MM.1S (cell line): ENCODE measurements around the gene TMEM187.

Source experiments
- DNase-seq: peaks from one replicate; pipeline ENCODE4 v3.0.0-alpha.2; 2015
- H2AFZ ChIP-seq: fragments of 300-600 bp; sonication (generic); 2 replicates; pipeline ENCODE4 v1.6.0; 2016; ENCODE audit warnings: antibody characterized with exemption, low read length
- H3F3A ChIP-seq: fragments of 300-600 bp; sonication (generic); 2 replicates; pipeline ENCODE4 v1.6.1; 2016; ENCODE audit warnings: mild to moderate bottlenecking, antibody characterized with exemption, low read length, moderate library complexity, mixed read lengths; ENCODE audit not compliant: insufficient read depth
- H3K27ac ChIP-seq: fragments of 300-600 bp; sonication (generic); 2 replicates; pipeline ENCODE4 v1.5.1; 2016; ENCODE audit warnings: mild to moderate bottlenecking, low read length
- H3K27me3 ChIP-seq: fragments of 300-600 bp; sonication (generic); replicated peaks from 2 replicates; pipeline ENCODE4 v1.6.0; 2016; ENCODE audit warnings: low read length; ENCODE audit not compliant: insufficient read depth
- H3K36me3 ChIP-seq: fragments of 300-600 bp; sonication (generic); replicated peaks from 2 replicates; pipeline ENCODE4 v1.6.1; 2016; ENCODE audit warnings: mild to moderate bottlenecking, low read length, mixed read lengths; ENCODE audit not compliant: insufficient read depth
- H3K4me1 ChIP-seq: fragments of 300-600 bp; sonication (generic); 2 replicates; pipeline ENCODE4 v1.6.1; 2016; ENCODE audit warnings: low read length, mixed read lengths
- H3K4me2 ChIP-seq: fragments of 300-600 bp; sonication (generic); 2 replicates; pipeline ENCODE4 v1.6.0; 2016; ENCODE audit warnings: low read depth, low read length
- H3K4me3 ChIP-seq: fragments of 300-600 bp; sonication (generic); 2 replicates; pipeline ENCODE4 v1.5.1; 2016; ENCODE audit warnings: low read length, mixed read lengths
- H3K79me2 ChIP-seq: fragments of 300-600 bp; sonication (generic); 2 replicates; pipeline ENCODE4 v1.6.1; 2016; ENCODE audit warnings: mixed run types, low read length, mixed read lengths
- H3K9ac ChIP-seq: fragments of 300-600 bp; sonication (generic); 2 replicates; pipeline ENCODE4 v1.6.1; 2016; ENCODE audit warnings: low read length, mixed read lengths
- H3K9me2 ChIP-seq: fragments of 300-600 bp; sonication (generic); replicated peaks from 2 replicates; pipeline ENCODE4 v1.6.1; 2016; ENCODE audit warnings: mild to moderate bottlenecking, low read length, mixed read lengths; ENCODE audit not compliant: insufficient read depth
- H3K9me3 ChIP-seq: fragments of 300-600 bp; sonication (generic); replicated peaks from 2 replicates; pipeline ENCODE4 v1.6.1; 2016; ENCODE audit warnings: mild to moderate bottlenecking, low read length, mixed read lengths; ENCODE audit not compliant: insufficient read depth
- H4K20me1 ChIP-seq: fragments of 300-600 bp; sonication (generic); 2 replicates; pipeline ENCODE4 v1.6.1; 2016; ENCODE audit warnings: mild to moderate bottlenecking, low read length, moderate library complexity, mixed read lengths; ENCODE audit not compliant: insufficient read depth
- CTCF ChIP-seq: fragments of 300-600 bp; sonication (generic); IDR thresholded peaks from 2 replicates; pipeline ENCODE4 v1.5.1; 2016; ENCODE audit warnings: antibody characterized with exemption, low read length, mixed read lengths
- EZH2 ChIP-seq: fragments of 300-600 bp; sonication (generic); optimal IDR thresholded peaks from 2 replicates; pipeline ENCODE3; 2017; ENCODE audit warnings: low read depth, mild to moderate bottlenecking, antibody characterized with exemption, low read length, mixed read lengths
- EZH2phosphoT487 ChIP-seq: fragments of 300-600 bp; sonication (generic); IDR thresholded peaks from 2 replicates; pipeline ENCODE4 v1.6.1; 2018; ENCODE audit warnings: antibody characterized with exemption, low read length

TMEM187 gene

DNA sequence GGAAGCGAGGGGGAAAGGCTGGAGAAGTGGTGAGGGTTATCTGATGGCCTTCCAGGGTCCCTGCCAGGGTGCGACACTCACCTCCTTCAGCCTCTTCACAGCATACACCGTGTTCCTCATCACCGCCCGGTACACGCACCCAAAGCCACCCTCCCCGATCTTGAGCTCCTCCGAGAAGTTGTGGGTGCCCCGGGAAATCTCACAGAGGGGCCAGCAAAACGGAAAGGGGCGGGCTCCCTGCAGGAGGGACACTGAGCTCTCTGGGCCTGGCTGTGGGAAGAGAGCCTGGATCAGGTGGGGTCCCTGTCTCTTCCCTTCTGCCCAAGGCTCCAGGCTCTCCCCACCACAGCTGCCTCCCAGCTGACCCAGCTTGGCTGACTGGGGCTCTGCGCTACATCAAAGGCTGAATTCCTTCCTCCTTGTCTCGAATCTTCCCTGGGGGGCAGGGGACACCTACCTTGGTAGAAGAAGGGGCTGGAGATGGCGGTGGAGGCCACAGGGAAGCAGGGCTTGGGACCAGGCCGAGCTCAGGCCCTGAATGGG is 46.0 kb downstream of the TMEM187 start:
- no peak overlapping the region for H2AFZ ChIP-seq
- H3K36me3 ChIP-seq: no peaks in the 10 kb centered on the region
- H3K9me2 ChIP-seq: no peaks in the 10 kb centered on the region
- peak overlapping the region; percentile 89 for H3K9ac ChIP-seq
- TF ChIP-seq EZH2 (no peak), EZH2phosphoT487 (no peak), CTCF (no peak)
- H3K9me3 ChIP-seq: no peaks in the 10 kb centered on the region
- H3K27ac ChIP-seq: peak overlapping the region; percentile 62; the same call in 1 of the 2 replicates
- no peaks in the 10 kb centered on the region for H3K27me3 ChIP-seq
- peaks cover 9% of the 10 kb centered on the region for H3K4me1 ChIP-seq
- peaks cover 9% of the 10 kb centered on the region; the same call in 1 of the 2 replicates for H3F3A ChIP-seq
- H3K4me3 ChIP-seq: peak overlapping the region; percentile 83
- peak overlapping the region; percentile 75 for H3K4me2 ChIP-seq
- H3K79me2 ChIP-seq: peaks cover 61% of the 10 kb centered on the region
- no peaks in the 10 kb centered on the region for H4K20me1 ChIP-seq
- DNase-seq: no peak

GRCh38 chrX:154019061-154019621 is 46.6 kb downstream of the TMEM187 start:
- no peaks in the 10 kb centered on the region for H3K36me3 ChIP-seq
- no peaks in the 10 kb centered on the region for H4K20me1 ChIP-seq
- H3K27ac ChIP-seq: peak overlapping the region; percentile 62; the same call in 1 of the 2 replicates
- H3K27me3 ChIP-seq: no peaks in the 10 kb centered on the region
- DNase-seq: no peak
- no peaks in the 10 kb centered on the region for H3K9me2 ChIP-seq
- H3K4me1 ChIP-seq: peaks cover 5% of the 10 kb centered on the region
- no peak for TF ChIP-seq EZH2
- TF ChIP-seq CTCF: no peak
- TF ChIP-seq EZH2phosphoT487: no peak
- H3K4me3 ChIP-seq: peak overlapping the region; percentile 83
- peaks cover 56% of the 10 kb centered on the region for H3K79me2 ChIP-seq
- H3K4me2 ChIP-seq: peak overlapping the region; percentile 75
- no peaks in the 10 kb centered on the region for H3K9me3 ChIP-seq
- H3K9ac ChIP-seq: peak overlapping the region; percentile 89
- H2AFZ ChIP-seq: no peak overlapping the region
- peaks cover 7% of the 10 kb centered on the region; the same call in 1 of the 2 replicates for H3F3A ChIP-seq

DNA sequence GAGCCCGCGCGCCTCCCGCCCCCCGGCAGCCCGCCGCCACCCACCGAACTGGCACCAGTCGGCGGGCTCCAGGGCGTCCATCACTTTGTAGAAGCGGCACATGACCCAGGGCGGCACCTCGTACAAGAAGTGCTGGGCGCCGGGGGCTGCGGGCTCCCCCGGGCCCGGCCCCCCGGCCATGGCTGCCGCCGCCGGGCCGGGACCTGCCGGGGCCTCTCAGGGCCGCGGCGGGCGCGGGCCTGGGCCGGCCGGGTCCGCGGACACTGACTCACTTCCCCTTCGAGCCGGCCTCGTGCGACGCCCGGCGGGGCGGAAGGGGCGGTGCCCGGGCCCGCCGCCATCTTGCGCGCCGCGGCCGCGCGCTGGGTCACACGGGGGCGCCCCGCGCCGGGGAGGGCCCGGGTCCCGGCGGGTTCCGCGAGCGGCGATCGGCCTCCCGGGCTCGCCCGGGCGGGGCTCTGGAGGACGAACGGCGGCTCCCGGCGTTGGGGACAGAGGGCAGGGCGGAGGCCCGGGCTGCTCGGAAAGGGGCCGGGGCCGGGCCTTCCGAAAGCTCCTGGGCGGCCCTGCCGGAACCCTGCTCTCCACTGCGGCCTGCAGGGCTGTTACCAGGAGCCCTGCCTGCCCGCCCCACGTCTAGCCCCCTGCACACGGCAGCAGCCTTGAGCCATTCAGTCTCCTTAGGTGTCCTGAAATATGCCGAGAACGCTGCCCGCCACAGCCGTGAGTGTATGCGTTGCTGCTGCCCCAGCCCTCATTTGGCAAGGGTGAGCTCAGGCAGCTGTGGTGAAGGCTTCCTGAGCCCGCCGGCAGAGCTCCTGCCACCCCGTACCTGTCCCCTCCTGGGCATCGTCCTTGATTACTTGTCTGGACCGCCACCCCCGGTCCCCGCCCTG is 47.3 kb downstream of the TMEM187 start, which contains the start of gene IRAK1:
Gene IRAK1, minus strand, starts transcription at position 270 of the 896 bp plus-strand sequence. Its CDS starts 90 bp downstream, at position 180.
- peaks cover 56% of the 10 kb centered on the region for H3K79me2 ChIP-seq
- peak; percentile 56 for DNase-seq
- peak within 1 kb of the TSS; percentile 80 for H3K4me2 ChIP-seq
- H3K36me3 ChIP-seq: no peaks in the 10 kb centered on the region
- H3K27ac ChIP-seq: peak within 1 kb of the TSS; percentile 76
- H3F3A ChIP-seq: 0 out of 2 replicates have a peak, but pooled peaks cover 3% of the 10 kb centered on the region
- no peaks in the 10 kb centered on the region for H4K20me1 ChIP-seq
- H3K9me3 ChIP-seq: no peaks in the 10 kb centered on the region
- peaks cover 5% of the 10 kb centered on the region for H3K4me1 ChIP-seq
- 0 out of 2 replicates have a peak within 1 kb of the TSS, but pooled peaks have one; percentile 48 for H2AFZ ChIP-seq
- peak within 1 kb of the TSS; percentile 89 for H3K9ac ChIP-seq
- peak within 1 kb of the TSS; percentile 83 for H3K4me3 ChIP-seq
- H3K27me3 ChIP-seq: no peaks in the 10 kb centered on the region
- no peak for TF ChIP-seq EZH2
- no peak for TF ChIP-seq CTCF
- TF ChIP-seq EZH2phosphoT487: no peak
- H3K9me2 ChIP-seq: no peaks in the 10 kb centered on the region
